ENCODE data around the gene AFAP1.

DNA sequence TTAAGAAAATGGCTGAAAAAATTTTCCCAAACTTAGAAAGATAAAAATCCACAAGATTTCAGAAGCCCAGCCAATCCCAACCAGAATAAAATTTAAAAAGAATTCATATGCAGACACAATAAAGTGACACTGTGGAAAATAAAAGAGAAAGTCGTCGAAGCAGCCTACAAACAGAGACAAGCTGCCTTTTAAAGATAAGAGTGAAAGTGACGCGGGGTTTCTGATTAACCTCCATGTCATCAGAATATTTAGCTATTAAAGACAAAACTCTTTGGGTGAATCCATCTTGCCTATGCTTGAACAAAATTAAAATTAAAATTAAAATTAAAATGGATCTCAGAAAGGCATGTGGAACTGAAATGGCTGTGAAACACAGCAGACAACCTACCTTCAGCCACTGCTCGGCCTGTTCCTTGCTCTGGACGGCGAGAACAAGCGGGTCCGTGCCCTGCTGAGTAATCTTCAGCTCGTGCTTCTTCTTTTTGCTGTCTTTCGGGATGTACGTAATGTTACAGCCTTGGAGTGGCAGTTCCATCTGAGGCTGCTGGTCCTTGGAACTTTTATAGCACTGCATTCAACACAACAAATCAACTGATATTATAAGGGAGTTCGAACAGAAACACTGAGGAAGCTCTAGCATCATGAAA is 101.4 kb downstream of the AFAP1 start:
- TF ChIP-seq, protein P1, sequence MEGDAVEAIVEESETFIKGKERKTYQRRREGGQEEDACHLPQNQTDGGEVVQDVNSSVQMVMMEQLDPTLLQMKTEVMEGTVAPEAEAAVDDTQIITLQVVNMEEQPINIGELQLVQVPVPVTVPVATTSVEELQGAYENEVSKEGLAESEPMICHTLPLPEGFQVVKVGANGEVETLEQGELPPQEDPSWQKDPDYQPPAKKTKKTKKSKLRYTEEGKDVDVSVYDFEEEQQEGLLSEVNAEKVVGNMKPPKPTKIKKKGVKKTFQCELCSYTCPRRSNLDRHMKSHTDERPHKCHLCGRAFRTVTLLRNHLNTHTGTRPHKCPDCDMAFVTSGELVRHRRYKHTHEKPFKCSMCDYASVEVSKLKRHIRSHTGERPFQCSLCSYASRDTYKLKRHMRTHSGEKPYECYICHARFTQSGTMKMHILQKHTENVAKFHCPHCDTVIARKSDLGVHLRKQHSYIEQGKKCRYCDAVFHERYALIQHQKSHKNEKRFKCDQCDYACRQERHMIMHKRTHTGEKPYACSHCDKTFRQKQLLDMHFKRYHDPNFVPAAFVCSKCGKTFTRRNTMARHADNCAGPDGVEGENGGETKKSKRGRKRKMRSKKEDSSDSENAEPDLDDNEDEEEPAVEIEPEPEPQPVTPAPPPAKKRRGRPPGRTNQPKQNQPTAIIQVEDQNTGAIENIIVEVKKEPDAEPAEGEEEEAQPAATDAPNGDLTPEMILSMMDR (tag by site-specific recombination; IDR thresholded peaks at IDR 0.05), result no peak
- no peak for TF ChIP-seq ZNF521 (tag by site-specific recombination; IDR thresholded peaks at IDR 0.05)
- TF ChIP-seq, protein P2, sequence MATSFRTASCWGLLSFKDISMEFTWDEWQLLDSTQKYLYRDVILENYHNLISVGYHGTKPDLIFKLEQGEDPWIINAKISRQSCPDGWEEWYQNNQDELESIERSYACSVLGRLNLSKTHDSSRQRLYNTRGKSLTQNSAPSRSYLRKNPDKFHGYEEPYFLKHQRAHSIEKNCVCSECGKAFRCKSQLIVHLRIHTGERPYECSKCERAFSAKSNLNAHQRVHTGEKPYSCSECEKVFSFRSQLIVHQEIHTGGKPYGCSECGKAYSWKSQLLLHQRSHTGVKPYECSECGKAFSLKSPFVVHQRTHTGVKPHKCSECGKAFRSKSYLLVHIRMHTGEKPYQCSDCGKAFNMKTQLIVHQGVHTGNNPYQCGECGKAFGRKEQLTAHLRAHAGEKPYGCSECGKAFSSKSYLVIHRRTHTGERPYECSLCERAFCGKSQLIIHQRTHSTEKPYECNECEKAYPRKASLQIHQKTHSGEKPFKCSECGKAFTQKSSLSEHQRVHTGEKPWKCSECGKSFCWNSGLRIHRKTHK (tag by site-specific recombination; IDR thresholded peaks at IDR 0.05), result no peak
- no peak for TF ChIP-seq ZNF776 (tag by site-specific recombination; IDR thresholded peaks at IDR 0.05; ENCODE audit: borderline replicate concordance)
- TF ChIP-seq PBX3 (CRISPR knock-in tag; IDR thresholded peaks at IDR 0.05), result no peak
- TF ChIP-seq TCF7L2 (IDR thresholded peaks at IDR 0.05; ENCODE audit: borderline replicate concordance, low read depth, low read length), result no peak
- TF ChIP-seq ZNF426 (tag by site-specific recombination; IDR thresholded peaks at IDR 0.05), result no peak
- TF ChIP-seq ZNF362 (tag by site-specific recombination; IDR thresholded peaks at IDR 0.05), result no peak
- TF ChIP-seq ZBTB1 (tag by site-specific recombination; IDR thresholded peaks at IDR 0.05), result no peak
- no peak for TF ChIP-seq ZNF157 (tag by site-specific recombination; IDR thresholded peaks at IDR 0.05)
- TF ChIP-seq ZEB2 (tag by site-specific recombination; IDR thresholded peaks at IDR 0.05), result no peak
- no peak for TF ChIP-seq ZNF416 (tag by site-specific recombination; IDR thresholded peaks at IDR 0.05)
- TF ChIP-seq ZNF510 (tag by site-specific recombination; IDR thresholded peaks at IDR 0.05; ENCODE audit: insufficient replicate concordance), result no peak
